Loucy (cell line): ENCODE measurements around the gene GPHA2.

Experiments used
- H2AFZ ChIP-seq: fragments of 200-600 bp; sonication (generic); 2 replicates; pipeline ENCODE4 v1.6.0; 2016; ENCODE audit warnings: antibody characterized with exemption, mild to moderate bottlenecking, low read length, moderate library complexity
- H3F3A ChIP-seq: fragments of 200-600 bp; 2 replicates; pipeline ENCODE4 v1.6.0; 2016; ENCODE audit warnings: antibody characterized with exemption, low read depth, mild to moderate bottlenecking
- H3K27me3 ChIP-seq: fragments of 200-600 bp; sonication (generic); 2 replicates; pipeline ENCODE4 v1.6.1; 2014; ENCODE audit warnings: low read length, mild to moderate bottlenecking; ENCODE audit not compliant: insufficient read depth, poor library complexity, severe bottlenecking
- H3K36me3 ChIP-seq: fragments of 200-600 bp; sonication (generic); 2 replicates; pipeline ENCODE4 v1.6.1; 2016; ENCODE audit warnings: low read length; ENCODE audit not compliant: insufficient read depth
- H3K4me1 ChIP-seq: fragments of 200-600 bp; sonication (generic); 2 replicates; pipeline ENCODE4 v1.5.1; 2014; ENCODE audit warnings: low read length, mild to moderate bottlenecking; ENCODE audit not compliant: insufficient read depth, poor library complexity, severe bottlenecking
- H3K4me2 ChIP-seq: fragments of 200-600 bp; sonication (generic); 2 replicates; pipeline ENCODE4 v1.6.0; 2014; ENCODE audit warnings: antibody characterized with exemption, low read length, low read depth, mild to moderate bottlenecking; ENCODE audit not compliant: poor library complexity, severe bottlenecking
- H3K4me3 ChIP-seq: fragments of 200-600 bp; sonication (generic); 2 replicates; pipeline ENCODE4 v1.5.1; 2014; ENCODE audit warnings: low read length, mild to moderate bottlenecking, mixed read lengths; ENCODE audit not compliant: poor library complexity, severe bottlenecking
- H3K79me2 ChIP-seq: fragments of 200-600 bp; sonication (generic); 2 replicates; pipeline ENCODE4 v1.6.1; 2014; ENCODE audit warnings: low read length; ENCODE audit not compliant: insufficient read depth
- H3K9ac ChIP-seq: fragments of 200-600 bp; sonication (generic); 2 replicates; pipeline ENCODE4 v1.6.0; 2014; ENCODE audit warnings: mild to moderate bottlenecking, low read depth, low read length, moderate library complexity; ENCODE audit not compliant: poor library complexity, severe bottlenecking
- H3K9me2 ChIP-seq: fragments of 200-600 bp; sonication (generic); replicated peaks from 2 replicates; pipeline ENCODE4 v1.6.1; 2016; ENCODE audit warnings: low read depth, low read length, mixed read lengths
- H3K9me3 ChIP-seq: fragments of 200-600 bp; sonication (generic); 2 replicates; pipeline ENCODE4 v1.6.1; 2014; ENCODE audit warnings: mild to moderate bottlenecking, antibody characterized with exemption, low read length, low read depth; ENCODE audit not compliant: insufficient read depth
- H4K20me1 ChIP-seq: fragments of 200-600 bp; sonication (generic); 2 replicates; pipeline ENCODE4 v1.6.0; 2014; ENCODE audit warnings: antibody characterized with exemption, low read length, mild to moderate bottlenecking; ENCODE audit not compliant: insufficient read depth, poor library complexity, severe bottlenecking
- CTCF ChIP-seq: fragments of 200-600 bp; sonication (generic); conservative IDR thresholded peaks from 2 replicates; pipeline ENCODE4 v1.5.1; 2014; ENCODE audit warnings: mild to moderate bottlenecking, antibody characterized with exemption, low read length
- EZH2phosphoT487 ChIP-seq: fragments of 200-600 bp; IDR thresholded peaks from 2 replicates; pipeline ENCODE4 v1.6.1; 2018; ENCODE audit warnings: antibody characterized with exemption, mild to moderate bottlenecking, moderate library complexity, borderline replicate concordance

The GPHA2 gene

GRCh38 chr11:64906314-64906635 lies 29.4 kb downstream of the GPHA2 start:
- H4K20me1 ChIP-seq = no peaks in the 10 kb centered on the region
- H3K79me2 ChIP-seq = no peaks in the 10 kb centered on the region
- no peaks in the 10 kb centered on the region for H3K9me3 ChIP-seq
- no peaks in the 10 kb centered on the region for H3F3A ChIP-seq
- no peak overlapping the region for H3K4me3 ChIP-seq
- H3K27me3 ChIP-seq = no peaks in the 10 kb centered on the region
- H3K36me3 ChIP-seq = peaks cover 11% of the 10 kb centered on the region; the same call in 1 of the 2 replicates
- no peaks in the 10 kb centered on the region for H3K4me1 ChIP-seq
- TF ChIP-seq CTCF (no peak), EZH2phosphoT487 (no peak)
- H2AFZ ChIP-seq = no peak overlapping the region
- H3K4me2 ChIP-seq = no peak overlapping the region
- H3K9me2 ChIP-seq = no peaks in the 10 kb centered on the region
- H3K9ac ChIP-seq = no peak overlapping the region

- no peak overlapping the region for H3K9ac ChIP-seq
- H3K36me3 ChIP-seq = peaks cover 7% of the 10 kb centered on the region; the same call in 1 of the 2 replicates
- no peaks in the 10 kb centered on the region for H3K9me3 ChIP-seq
- no peaks in the 10 kb centered on the region for H3K79me2 ChIP-seq
- no peaks in the 10 kb centered on the region for H4K20me1 ChIP-seq
- H3K9me2 ChIP-seq = no peaks in the 10 kb centered on the region
- no peaks in the 10 kb centered on the region for H3K4me1 ChIP-seq
- H2AFZ ChIP-seq = no peak overlapping the region
- TF ChIP-seq EZH2phosphoT487 = no peak
- TF ChIP-seq CTCF = no peak
- H3K4me2 ChIP-seq = no peak overlapping the region
- H3K4me3 ChIP-seq = no peak overlapping the region
- H3K27me3 ChIP-seq = no peaks in the 10 kb centered on the region
- no peaks in the 10 kb centered on the region for H3F3A ChIP-seq
Observed at GRCh38 chr11:64905516-64906313, 30.0 kb downstream of the GPHA2 start.

- TF ChIP-seq CTCF (no peak), EZH2phosphoT487 (no peak)
- H3K9me2 ChIP-seq = no peaks in the 10 kb centered on the region
- H3K36me3 ChIP-seq = peaks cover 6% of the 10 kb centered on the region; the same call in 1 of the 2 replicates
- no peaks in the 10 kb centered on the region for H3K4me1 ChIP-seq
- H3K79me2 ChIP-seq = no peaks in the 10 kb centered on the region
- no peak overlapping the region for H3K4me2 ChIP-seq
- no peak overlapping the region for H2AFZ ChIP-seq
- no peak overlapping the region for H3K9ac ChIP-seq
- no peaks in the 10 kb centered on the region for H3K9me3 ChIP-seq
- no peaks in the 10 kb centered on the region for H4K20me1 ChIP-seq
- no peak overlapping the region for H3K4me3 ChIP-seq
- H3K27me3 ChIP-seq = no peaks in the 10 kb centered on the region
- no peaks in the 10 kb centered on the region for H3F3A ChIP-seq
Observed at GRCh38 chr11:64903291-64903833, 32.3 kb downstream of the GPHA2 start.
